Raji (cell line): ENCODE data around the gene PRKN.

Experiments
- POLR2A ChIP-seq: IDR thresholded peaks from 2 replicates; pipeline ENCODE4 v1.6.1; 2011; ENCODE audit warnings: low read depth, low read length, control low read depth; ENCODE audit not compliant: insufficient read depth

Gene PRKN

DNA sequence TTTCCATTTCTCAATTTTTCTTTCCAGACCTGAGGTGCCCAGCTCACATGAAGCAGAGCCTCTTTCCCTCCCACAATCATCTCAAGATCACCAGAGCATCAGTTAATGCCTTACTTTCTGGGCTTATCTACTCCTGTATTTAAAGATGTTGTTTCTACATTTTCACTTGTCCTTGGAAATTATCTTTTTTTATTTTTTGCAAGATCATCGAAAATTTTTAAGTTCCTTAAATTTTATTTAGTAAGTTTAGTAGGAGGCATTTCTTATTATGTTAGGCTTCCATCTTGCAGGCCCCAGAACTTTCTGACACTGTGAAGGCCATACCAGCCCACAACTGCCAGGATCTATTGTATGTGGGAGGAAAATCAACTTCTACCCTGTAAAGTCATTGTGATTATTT is 466.0 kb downstream of the PRKN start:
- no peak for TF ChIP-seq POLR2A

DNA sequence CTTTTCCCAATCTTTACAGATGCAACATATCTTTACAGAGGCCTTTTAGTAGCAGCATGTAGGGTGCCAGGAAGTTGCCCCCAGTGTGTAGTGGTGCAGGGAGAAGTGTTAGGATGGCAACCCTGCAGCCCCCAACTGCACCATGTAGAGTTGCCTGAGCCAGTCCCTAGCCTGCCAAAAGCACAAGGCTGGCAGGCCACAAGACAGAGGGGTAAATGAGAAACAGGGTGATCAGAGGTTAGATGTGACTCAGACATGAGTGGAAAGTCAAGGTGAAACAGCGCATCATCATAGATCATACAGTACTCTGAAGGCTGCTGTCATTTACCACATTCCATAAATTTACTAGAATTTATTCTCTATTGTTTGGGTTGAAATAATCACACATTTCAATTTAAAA is 467.5 kb downstream of the PRKN start:
- TF ChIP-seq POLR2A, result no peak

DNA sequence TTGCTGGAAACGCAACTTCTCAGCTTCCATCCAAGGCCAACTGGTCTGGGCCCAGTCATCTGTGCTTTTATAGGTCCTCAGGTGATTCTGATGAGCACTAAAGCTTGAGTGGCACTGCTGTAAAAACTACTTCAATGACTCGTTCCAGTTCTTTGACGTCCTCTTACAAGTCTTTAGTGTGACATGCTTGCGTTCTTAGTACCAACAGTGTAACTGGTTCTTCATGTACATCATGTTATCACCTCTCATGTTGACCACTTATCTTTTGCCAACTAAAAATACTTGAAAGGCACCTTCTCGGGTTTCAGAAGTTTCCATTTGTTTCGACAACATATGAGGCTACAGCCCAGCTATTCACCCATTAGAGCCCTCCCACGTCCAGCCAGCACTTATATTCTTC is 468.9 kb downstream of the PRKN start:
- no peak for TF ChIP-seq POLR2A

DNA sequence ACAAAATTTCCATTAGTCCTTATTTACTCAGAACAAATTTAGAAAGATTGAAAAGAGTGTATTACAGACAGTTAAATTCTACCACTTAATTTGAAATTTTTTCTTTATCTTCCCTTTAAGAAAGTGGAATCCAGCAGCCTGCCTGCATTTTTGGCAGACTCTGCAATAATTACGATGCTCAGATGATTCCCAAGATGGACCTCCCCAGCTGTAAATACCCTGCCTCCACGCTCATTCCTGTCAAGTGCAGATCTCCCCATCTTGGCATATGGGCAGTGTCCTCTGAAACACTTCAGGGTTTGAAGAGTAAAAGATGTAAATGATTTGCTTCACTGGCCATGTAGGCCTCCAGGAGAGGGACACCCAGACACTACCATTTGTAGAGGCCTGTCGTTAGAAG is 471.2 kb downstream of the PRKN start:
- no peak for TF ChIP-seq POLR2A

DNA sequence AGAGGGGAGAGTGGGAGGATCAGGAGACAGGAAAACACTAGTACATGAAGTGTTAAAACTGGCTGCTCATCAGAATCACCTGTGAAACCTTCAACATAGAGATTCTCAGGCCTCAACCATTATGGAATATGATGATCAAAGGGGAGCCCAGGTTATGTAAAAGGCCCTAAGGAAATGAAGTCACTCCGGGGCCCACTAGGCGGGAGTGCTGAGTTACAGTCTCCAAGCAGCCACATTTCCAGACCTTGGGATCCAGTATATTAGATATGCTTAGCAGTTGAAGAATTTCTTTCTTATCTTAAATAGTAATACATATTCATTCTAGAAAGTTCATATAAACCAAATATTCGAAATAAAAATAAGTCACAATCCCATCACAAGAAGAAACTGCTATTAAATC is 476.3 kb downstream of the PRKN start:
- no peak for TF ChIP-seq POLR2A

DNA sequence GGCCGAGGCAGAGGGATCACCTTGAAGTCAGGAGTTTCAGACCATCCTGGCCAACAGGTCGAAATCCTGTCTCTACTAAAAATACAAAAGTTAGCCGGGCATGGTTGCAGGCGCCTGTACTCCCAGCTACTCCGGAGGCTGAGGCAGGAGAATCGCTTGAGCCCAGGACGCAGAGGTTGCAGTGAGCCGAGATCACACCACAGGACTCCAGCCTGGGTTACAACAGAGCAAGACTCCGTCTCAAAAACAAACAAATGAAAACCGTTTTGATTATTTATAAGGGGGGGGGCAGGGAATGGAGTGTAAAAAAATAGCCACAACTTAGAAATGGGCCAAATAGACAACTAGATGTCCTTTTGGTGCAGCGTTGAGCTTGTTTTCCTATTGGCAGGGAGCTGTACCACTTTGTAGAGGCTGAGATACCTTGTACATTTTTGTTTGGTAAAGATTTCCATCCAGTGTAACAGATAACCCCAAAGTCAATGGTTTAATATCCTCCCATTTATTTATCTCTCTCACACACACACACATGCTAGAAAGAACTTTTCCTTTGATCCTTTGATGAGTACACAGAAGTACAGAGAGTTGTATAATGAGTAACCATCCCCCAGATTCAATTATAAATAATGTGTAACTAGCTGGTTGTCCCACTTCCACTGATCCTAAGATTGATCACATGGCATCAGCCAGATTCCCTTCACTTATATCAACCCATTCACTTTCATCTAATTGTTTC is 477.5 kb downstream of the PRKN start:
- TF ChIP-seq POLR2A, result no peak

DNA sequence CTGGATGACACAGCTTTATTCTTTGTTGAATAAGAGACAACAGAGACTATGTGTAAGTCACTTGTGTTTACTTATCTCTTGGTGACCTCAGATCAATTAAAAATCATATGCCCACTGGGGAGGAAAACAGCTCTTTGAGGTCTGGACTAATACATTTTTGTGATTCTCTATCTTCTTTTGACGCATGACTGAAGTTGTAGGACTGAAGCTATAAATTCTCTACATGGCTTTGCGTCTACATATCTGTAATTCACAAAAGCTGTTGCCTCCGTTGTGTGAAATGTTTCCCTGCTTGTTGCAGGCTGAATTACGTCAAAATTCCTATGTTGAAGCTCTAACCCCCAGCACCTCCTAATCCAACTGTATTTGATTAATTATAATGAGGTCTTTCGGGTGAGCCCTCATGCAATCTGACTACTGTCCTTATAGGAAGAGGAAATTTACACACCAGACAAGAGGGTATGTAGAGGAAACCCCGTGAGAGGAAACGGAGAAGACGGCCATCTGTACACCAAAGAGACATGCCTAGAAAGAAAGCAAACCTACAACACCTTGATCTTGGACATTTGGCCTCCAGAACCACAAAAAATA is 481.6 kb downstream of the PRKN start:
- no peak for TF ChIP-seq POLR2A

DNA sequence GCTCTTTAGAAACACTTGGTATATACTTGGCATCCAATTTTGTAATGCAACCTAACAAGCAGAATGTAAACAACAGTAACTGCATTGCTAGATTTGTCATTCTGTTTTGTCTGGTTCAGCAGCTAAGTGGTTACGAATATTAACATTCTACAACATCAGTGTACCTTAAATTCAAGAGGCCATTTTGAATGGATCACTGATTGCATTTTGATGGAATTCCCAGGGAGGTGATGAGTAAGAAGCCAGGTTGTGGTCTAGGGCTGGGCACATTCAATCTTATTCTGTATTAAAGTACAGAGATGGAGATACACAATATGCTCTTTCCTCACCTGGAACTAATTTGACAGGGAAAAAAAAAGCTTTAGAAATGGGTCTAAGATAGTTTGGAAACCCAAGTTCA is 483.5 kb downstream of the PRKN start:
- no peak for TF ChIP-seq POLR2A

DNA sequence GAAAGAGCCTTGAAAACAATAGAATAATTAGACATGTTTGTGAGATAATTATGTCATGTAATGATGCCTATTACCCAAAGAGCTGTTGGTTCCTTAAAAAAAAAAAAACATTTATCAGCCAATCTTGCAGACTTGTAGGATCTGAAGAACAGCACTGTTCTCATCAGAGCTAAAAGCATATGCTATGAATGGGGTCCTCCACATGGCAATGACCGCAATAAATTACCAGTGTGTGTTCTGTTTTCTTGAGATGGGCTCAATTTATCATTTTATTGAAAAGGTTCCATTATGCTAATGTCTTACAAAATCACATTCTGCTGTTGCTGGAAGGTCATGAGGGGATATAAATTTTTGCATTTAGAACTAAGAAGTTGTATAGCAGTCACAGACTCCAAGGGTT is 484.7 kb downstream of the PRKN start:
- no peak for TF ChIP-seq POLR2A

DNA sequence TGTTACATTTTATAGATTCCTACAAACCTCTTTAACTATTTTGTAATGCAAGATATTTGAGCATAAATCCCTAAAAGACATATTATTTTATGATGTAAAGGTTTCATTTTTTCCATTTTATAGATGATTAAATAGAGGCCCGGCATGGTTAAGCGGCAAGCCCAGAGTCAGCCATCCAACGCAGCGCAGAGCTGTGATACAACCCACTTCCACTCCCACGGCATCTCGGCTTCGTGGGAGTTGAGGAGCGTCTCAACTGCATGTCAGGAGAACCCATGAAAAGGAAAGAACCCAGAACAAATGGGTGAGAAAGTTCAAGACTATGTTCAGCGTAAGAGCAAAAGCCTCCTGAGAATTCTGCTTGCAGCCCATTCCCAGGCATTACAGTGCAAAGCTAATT is 488.2 kb downstream of the PRKN start:
- no peak for TF ChIP-seq POLR2A

DNA sequence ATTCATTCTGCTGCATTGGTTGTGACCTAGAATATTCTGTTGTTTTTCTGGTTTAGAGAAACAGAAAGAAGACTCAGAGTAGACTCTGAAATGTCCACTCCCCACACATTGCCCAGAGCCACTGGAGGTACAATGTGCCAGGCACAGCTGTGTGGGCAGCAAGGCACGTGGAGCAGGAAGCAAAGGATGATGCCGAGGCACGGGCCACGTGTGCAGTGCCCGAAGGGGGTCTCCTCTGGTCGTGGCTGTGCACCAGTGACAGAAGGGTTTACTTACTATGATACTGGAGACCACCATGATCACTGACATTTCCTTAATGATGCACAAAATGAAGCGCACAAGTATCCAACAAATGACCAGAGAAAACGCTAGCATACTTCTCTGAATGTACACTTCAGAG is 488.9 kb downstream of the PRKN start:
- no peak for TF ChIP-seq POLR2A

DNA sequence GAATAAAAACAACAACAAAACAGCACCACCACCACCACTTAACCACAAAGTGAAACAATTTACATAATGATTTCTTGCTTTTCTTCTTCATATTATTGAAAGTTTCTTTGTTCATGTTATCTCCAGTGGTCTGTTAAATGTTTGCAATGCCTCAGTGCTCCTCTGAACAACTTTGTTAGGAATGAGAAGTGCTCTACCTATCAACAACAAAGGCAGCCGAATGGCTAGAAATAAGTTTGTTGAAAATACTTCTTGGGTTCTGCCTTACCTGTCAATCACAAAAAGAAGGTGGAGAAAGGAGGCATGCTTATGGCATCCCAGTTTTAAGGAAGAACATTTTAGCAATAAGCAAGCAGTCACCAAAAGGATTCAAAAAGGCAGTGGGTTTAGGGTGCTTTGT is 490.2 kb downstream of the PRKN start:
- no peak for TF ChIP-seq POLR2A

DNA sequence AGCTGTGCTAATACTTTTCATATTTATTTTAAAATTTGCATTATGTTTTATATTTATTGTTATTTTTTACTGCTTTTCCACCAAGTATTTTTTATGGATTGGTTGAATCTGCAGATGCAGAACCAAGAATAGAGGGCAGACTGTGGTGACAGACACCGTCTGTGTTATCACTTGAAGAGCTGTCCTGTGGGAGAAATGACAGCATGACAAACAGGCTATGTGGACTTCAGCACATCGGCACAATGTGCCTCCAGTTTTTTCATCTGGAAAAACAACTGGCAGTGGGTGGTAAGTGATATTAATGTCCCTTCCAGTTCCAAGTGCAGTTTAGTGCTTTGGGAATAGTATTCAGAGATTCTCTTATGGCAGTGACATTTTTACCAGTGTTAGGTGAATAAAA is 492.9 kb downstream of the PRKN start:
- no peak for TF ChIP-seq POLR2A

DNA sequence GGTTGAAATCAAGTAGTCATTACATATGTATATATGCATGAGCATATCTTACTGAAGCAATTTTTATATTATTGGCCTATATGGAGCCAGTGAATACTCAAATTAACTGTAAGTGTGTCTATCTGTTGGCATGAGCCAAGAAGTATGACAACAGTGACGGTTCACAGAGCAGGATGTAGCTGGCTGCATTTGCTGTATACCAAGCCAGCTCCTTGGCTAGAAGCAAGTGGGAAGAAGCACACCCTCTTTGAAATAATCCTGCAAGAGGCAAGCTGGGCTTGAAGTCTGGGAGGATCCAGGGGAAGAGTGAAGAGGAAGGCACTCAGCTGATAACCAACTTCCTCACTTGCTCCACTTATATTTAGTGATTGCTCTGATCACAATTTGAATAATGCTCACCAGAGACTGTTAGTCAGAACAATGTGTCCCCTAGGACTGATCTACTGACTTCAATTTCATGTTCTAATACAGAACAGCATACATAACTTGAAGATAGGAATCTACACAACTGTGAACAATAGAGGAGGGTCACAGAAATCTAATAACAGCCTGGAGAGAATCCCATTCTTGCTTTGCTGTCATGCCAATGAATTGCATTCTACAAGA is 497.3 kb downstream of the PRKN start:
- no peak for TF ChIP-seq POLR2A

DNA sequence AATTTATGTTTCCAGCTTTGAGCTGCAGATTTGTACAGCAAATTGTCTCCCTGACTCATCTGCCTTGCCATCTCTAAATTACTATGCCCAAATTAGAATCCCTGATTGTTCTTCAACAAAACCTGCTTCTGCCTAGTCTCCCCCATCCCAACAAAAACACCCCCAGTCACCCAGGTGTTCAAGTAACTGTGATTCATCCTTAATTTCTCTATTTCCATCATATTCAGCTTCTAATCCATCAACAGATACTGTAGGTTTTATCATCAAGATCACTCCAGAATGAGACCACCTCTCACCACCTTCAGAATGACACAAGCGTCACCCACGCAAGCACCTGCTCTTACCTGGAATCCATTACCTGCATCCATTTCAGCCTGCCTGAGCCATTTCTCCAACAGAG is 498.5 kb downstream of the PRKN start:
- no peak for TF ChIP-seq POLR2A

DNA sequence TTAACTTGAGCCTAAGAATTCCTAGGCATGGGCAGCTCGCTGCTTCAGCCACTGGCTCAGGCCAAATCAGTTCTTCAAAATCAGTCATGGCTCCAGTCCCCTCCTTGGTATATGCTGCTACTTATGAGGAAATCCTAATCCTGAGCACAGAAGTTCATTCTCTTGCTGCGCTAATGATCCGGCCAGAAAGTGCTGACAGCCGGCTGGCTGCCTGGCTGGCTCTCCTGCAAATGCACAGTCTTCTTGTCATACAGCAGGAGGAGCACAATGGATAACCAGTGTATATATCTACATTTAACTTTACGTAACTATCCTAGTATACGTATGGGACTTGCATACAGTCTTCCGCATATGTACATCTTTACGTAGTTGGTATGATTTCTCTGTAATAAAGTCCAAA is 500.8 kb downstream of the PRKN start:
- no peak for TF ChIP-seq POLR2A

DNA sequence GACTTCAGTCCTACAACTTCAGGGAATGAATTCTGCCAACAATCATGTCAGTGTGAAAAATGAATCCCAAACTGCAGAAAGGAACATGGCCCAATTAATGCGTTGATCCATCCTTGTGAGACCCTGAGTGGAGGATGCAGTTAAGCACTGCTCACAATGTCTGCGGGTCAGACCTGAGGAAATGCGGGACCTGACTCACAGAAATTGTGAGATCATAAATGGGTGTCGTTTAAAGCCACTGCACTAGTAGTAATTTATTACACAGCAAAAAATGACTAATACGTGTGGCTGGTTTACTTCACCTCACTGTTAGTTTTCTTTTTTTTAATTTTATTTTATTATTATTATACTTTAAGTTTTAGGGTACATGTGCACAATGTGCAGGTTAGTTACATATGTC is 505.0 kb downstream of the PRKN start:
- TF ChIP-seq POLR2A, result no peak

DNA sequence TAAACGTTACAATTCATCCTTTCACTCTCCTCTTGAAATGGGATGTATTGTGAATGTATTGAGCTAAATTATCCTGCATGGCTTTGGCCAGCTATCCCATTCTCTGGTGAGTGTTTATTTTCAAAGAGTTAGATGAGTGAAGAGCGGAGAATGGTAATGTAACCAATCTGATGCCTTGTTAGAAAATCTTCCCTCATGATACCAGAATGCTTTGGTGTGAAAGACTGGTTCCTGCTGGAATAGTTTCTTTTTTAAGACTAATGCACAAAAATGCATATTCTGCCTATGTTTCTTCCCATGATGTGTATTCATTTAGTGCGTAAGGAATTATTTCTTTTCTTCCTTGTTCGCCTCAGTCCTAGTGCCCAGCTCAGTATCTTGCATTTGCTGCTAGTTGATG is 506.7 kb downstream of the PRKN start:
- no peak for TF ChIP-seq POLR2A

DNA sequence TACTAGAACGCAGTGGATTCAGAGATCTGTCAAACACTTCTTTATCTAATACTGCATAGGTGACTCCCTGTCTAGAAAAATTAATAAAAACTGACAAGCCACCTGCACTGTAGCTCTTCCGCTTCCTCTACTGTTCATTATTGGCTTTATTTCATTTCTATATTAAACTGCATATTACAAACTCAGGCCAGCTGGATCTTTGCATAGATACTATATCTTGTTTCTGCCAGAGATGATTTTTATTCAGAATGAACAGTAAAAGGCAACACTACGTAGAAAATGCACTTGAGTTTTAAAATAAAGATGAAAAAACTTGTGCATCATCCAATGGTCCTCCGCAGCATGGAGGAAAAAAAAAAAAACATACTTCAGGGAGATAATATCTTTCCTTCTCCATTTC is 508.3 kb downstream of the PRKN start:
- no peak for TF ChIP-seq POLR2A
